Muscle of back (tissue), 11 donors: ENCODE results near the gene RDH12. TPM values are rescaled to one million over a fixed set of nuclear protein-coding genes. Genes with fewer than 3 reads are reported as not detected.

Source experiments
- DNase-seq, 3 donors: peaks; one replicate each; pipeline versions ENCODE4 v3.0.0 to v3.0.0-alpha.2; 2013
- polyA plus RNA-seq, 10 donors: library from polyadenylated mRNA; unstranded; fragments of 120-200 nt; gene quantifications; one replicate each; pipeline ENCODE4 v1.2.1, GENCODE V29; 2013; ENCODE audit not compliant: insufficient read length in 10 of 10

RDH12 gene
- polyA plus RNA-seq, 10 donors, result 0.31 to 1.5 (median 0.57) TPM

- no peak for DNase-seq
These were observed 46.6 kb downstream of the RDH12 start for GRCh38 chr14:67748312-67748711.

- peak; percentile 29 to 67 (median 53) for DNase-seq
These were observed 47.8 kb downstream of the RDH12 start for GRCh38 chr14:67749341-67750084.

GRCh38 chr14:67756496-67756895, 54.8 kb downstream of the RDH12 start:
- peak in 1 of 3 donors; percentile 58 for DNase-seq

- DNase-seq, result no peak
These were observed 55.5 kb downstream of the RDH12 start for GRCh38 chr14:67757175-67757574.

- DNase-seq, result no peak
These were observed 58.2 kb downstream of the RDH12 start for GRCh38 chr14:67759916-67760315.

- DNase-seq, result no peak
These were observed 60.4 kb downstream of the RDH12 start for GRCh38 chr14:67762051-67762450.

DNA sequence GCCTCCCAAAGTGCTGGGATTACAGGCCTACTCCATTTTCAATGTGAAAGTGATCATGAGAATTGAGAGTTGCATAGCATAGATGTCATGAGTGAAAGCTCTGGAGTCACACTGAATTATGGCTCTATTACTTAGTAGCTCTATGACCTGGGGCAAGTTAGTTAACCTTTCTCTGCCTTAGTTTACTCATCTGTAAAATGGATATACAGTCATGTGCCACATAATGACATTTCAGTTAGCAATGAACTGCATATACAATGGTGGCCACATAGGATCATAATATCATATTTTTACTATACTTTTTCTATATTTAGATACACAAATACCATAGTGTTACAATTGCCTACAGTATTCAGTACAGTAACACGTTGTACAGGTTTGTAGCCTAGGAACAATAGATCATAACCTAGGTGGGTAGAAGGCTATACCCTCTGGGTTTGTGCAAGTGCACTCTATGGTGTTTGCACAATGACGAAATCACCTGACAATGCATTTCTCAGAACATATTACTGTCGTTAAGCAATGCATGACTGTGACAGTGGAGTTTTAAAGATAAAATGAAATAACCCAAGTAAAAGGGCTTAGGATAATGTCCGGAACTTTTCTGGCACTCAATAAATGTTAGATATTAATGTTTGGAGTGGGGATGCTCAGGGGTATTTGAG, 61.6 kb downstream of the RDH12 start:
- no peak for DNase-seq

- no peak for DNase-seq
These were observed 62.8 kb downstream of the RDH12 start for GRCh38 chr14:67764496-67764895.

GRCh38 chr14:67765192-67765834, 63.6 kb downstream of the RDH12 start:
- DNase-seq, result no peak

DNA sequence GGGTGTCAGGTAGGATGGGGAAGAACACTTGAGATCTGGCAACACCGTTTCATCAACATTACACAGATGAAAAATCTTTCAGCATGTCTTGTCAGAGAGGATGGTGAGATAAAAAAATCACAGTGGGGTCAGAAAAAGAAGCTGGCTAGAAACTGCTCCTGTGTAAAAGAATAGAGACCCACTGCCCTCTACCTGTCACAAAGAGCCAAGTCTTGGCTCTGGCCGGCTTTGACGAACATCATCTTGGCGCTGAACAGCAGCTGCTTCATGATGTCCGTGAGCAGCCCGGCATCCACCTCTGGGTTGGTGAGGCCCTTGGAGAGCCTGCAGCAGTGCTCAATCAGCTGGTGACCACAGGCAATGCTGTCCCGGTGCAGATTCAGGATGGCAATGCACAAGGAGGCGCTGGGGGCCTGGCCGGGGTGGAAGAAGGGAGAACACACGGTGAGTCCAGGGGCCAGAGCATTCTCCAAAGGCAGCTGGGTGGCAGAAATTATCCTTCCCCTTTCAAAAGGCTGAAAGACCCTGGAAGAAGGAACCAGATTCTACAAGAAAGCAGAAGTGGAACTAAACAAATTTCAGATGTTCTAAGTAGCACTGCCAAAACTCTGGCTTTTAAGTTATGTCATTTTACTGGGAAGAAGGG, 64.5 kb downstream of the RDH12 start:
- DNase-seq, result peak in 1 of 3 donors; percentile 10

DNA sequence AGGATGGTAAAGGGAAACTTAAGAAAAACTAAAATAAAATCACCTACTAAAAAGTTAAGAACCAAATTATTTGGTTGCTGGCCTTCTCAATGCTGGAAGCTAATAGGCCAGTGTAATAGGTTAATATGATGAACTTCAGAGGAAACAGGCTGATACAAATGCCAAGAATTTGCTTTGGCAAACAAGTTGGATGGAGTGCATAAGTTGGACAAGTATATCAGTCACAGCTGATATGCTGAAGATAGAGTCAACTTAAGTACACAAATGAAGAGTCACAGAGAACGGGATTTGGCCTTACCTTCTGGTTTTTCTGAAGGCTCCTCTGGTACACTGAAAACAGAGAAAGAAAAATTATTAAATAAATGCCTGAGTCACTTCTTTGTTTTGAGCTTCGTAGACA, 66.5 kb downstream of the RDH12 start:
- no peak for DNase-seq

DNA sequence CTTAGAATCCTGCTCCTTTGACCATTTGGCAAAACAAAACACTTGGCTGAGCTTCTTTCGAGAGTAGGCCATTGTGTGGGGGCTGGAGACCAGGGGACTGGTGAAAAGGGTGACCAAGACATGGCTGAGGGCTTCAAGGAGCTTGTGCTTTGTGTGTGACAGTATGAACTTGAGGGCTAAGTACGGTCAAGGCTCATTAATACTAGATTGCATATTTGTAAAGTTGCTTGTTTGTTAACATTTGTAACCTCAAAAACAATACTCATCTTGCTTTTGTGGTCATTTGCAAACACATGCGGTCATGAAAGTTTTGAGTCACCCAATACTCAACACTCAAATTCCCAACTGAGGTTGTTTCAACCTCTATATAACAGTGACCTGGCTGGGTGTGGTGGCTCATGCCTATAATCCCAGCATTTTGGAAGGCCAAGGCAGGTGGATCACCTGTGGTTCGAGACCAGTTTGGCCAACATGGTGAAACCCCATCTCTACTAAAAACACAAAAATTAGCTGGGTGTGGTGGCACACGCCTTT, 72.2 kb downstream of the RDH12 start:
- DNase-seq, result no peak

GRCh38 chr14:67776653-67777322, 75.1 kb downstream of the RDH12 start:
- DNase-seq, result no peak

GRCh38 chr14:67778792-67779191, 77.1 kb downstream of the RDH12 start:
- no peak for DNase-seq

GRCh38 chr14:67782090-67782489, 80.4 kb downstream of the RDH12 start:
- no peak for DNase-seq

Other genes with a start within 250 kb of the RDH12 start
- gene TMEM229B, start 213.2 kb upstream of the RDH12 start, polyA plus RNA-seq, result 1 to 10 TPM in 1 of 10 donors, under 1 TPM in 9; 0.17 to 1.3 (median 0.47) TPM
- gene PLEKHH1, start 168.6 kb upstream of the RDH12 start, polyA plus RNA-seq, result 1 to 10 TPM; 1.0 to 3.2 (median 1.7) TPM
- gene PIGH, start 101.6 kb upstream of the RDH12 start, polyA plus RNA-seq, result 10 to 100 TPM; 11.7 to 18.1 (median 14.8) TPM
- gene ARG2, start 82.0 kb upstream of the RDH12 start, polyA plus RNA-seq, result 1 to 10 TPM; 1.0 to 2.8 (median 2.0) TPM
- gene VTI1B, start 27.3 kb upstream of the RDH12 start, polyA plus RNA-seq, result 10 to 100 TPM; 75.6 to 95.5 (median 82.8) TPM
- gene RDH11, start 6.1 kb upstream of the RDH12 start, polyA plus RNA-seq, result 10 to 100 TPM; 38.2 to 51.0 (median 45.1) TPM
- gene ZFYVE26, start 114.7 kb downstream of the RDH12 start, polyA plus RNA-seq, result 10 to 100 TPM in 9 of 10 donors, 1 to 10 TPM in 1; 9.3 to 16.5 (median 12.3) TPM
- gene RAD51B, start 117.9 kb downstream of the RDH12 start, polyA plus RNA-seq, result 10 to 100 TPM in 1 of 10 donors, 1 to 10 TPM in 9; 5.3 to 10.7 (median 7.5) TPM